ENCODE results near the gene CHKA.

The CHKA gene

DNA sequence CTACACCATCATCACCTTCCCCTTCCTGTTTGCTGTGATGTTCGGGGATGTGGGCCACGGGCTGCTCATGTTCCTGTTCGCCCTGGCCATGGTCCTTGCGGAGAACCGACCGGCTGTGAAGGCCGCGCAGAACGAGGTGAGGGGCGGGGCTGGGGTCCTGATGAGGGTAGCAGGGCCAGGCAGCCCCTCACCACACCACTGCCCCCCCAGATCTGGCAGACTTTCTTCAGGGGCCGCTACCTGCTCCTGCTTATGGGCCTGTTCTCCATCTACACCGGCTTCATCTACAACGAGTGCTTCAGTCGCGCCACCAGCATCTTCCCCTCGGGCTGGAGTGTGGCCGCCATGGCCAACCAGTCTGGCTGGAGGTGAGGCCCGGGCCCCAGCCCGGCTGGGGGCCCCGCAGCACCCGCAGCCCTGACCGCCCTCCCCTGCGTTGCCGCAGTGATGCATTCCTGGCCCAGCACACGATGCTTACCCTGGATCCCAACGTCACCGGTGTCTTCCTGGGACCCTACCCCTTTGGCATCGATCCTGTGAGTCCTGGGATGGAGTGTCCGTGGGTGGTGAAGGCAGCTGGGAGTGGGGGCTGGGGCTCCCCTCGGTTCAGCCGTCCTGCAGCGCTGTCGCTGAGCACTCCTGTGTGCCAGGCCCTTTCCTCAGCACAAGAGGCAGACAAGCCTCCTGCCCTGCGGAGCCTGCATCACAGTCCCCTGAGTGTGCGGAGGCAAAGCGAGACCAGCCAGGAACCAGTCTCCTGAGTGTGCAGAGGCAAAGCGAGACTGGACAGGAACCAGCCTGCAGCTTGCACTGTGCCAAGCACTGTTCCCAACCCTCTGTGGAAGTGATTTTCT is 73.5 kb downstream of the CHKA start:
- DNase-seq (ENCODE audit: low read depth in 1 of 2, low spot score in 1 of 2) = no peak

GRCh38 chr11:68044898-68045351 is 76.3 kb downstream of the CHKA start:
- DNase-seq (ENCODE audit: low read depth in 1 of 2, low spot score in 1 of 2) = no peak

GRCh38 chr11:68044145-68044813 is 76.9 kb downstream of the CHKA start:
- DNase-seq (ENCODE audit: low read depth in 1 of 2, low spot score in 1 of 2) = no peak

GRCh38 chr11:68043349-68044144 is 77.6 kb downstream of the CHKA start:
- DNase-seq (ENCODE audit: low read depth in 1 of 2, low spot score in 1 of 2) = no peak

GRCh38 chr11:68043029-68043348 is 78.2 kb downstream of the CHKA start:
- DNase-seq (ENCODE audit: low read depth in 1 of 2, low spot score in 1 of 2) = no peak

- no peak for DNase-seq (ENCODE audit: low read depth in 1 of 2, low spot score in 1 of 2)
These were observed 78.8 kb downstream of the CHKA start for GRCh38 chr11:68042219-68043028.

DNA sequence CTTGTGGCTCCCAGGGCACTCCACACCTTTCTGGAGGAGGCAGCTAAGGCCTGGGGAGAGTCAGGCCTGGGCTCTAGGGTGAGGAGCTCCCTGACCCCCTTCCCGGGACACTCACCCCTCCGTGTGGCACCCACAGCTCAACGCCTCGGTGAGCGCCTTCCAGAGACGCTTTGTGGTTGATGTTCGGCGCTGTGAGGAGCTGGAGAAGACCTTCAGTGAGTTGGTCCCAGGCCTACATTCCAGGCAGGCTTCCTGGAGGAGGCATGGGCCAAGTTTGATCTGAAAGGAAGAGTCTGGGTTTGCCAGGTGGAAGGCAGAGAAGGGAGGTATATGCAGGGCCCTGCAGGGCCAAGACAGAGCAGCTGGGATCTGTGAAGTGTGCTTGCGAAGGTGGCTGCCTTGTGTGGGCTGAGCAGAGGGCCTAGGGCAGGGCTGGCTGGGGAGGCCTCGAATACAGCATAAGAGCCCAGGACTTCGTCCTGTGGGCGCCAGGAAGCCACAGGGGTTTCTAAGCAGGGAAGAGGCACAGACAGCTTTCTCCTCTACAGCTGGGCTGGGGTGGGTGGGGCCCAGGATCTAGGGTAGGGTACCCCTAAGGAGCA is 79.5 kb downstream of the CHKA start:
- no peak for DNase-seq (ENCODE audit: low read depth in 1 of 2, low spot score in 1 of 2)

DNA sequence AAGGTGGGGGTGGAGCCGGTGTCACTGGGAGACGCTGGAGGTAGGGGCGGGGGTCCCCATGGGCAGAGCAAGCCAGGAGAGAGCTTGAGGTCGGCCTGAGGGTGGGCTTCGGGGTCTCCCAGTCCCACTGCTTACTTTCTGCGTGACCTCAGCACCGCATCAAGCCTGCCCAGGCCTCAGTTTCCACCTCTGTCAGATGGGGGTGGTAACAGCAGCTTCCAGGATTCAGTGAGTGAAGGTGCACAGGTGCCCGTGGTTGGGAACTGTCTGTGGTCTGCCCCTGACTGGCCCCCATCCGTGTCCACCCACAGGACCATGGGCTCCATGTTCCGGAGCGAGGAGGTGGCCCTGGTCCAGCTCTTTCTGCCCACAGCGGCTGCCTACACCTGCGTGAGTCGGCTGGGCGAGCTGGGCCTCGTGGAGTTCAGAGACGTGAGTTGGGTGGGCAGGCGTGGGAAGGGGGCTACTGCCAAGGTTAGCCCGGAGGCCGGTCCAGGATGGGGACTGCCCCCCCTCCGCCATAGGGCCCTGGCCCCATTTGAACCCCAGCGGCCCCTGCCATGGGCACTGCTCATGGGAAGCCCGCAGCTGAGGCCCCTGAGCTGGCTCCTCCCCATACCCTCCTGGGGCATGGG is 80.1 kb downstream of the CHKA start:
- DNase-seq (ENCODE audit: low read depth in 1 of 2, low spot score in 1 of 2) = no peak

DNA sequence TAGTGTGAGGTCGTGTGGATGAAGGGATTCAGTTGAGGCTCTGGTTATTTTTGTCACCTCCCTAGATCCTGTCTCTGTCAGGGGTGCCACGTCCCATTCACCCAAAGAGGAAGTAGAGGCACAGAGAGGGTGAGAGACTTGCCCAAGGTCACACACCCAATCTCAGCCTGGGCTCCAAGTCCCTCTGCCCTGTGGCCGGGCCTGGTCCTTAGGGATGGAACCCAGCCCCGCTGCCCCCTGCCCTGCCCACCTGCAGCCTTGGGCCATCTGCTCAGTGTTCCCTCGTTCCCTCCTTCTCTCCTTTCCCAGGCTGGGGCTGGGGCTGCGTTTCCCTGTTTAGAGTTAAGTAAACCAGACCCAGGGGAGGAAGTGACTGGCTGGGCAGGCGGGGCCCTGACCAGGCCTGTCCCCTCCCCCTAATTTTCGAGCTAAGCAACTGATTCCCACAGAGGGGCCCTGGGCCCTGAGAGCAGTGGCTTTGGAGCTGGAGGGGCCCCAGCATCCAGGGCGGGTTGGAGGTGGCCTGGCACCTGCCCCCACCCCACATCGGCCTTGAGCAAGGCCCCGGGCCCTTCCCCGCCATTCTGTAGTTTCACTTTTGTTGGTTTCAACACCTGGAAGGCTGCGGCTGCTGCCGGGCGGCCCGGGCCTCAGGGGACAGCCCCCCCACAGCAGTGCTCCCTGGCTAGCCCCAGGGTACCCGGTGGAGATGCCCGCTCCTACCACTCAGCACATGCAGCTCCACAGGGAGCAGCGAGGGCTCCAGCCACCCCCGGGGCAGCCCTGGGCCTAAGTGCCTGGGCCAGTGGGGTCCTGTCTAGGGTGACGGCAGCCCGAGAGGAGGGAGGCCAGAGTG is 80.9 kb downstream of the CHKA start:
- DNase-seq (ENCODE audit: low read depth in 1 of 2, low spot score in 1 of 2) = no peak

DNA sequence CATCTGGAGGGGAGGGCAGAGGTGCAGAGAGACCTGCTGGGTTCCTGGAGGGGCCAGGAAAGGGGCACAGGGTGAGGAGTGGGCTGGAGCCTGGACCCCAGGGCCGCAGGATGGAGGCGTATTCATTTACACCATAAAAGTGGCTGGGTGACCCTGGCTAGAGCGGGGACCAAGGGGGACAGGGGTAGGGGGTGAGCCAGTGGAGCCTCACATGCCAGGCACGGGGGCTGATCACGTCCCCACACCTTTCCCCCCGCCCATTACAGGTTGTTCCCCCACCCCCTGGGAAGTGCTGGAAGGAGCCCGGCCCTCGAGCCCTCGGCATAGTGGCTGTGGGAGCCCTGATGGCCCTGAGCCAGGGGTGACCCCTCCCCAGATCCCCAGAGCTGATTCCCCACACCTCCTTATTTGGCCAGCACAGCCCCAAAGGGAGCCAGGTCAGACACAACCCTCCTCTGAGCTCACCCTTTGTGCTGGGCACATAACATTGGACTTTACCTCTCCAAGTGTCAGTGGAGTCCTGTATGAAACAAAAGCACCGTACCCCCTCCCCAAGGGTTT is 81.6 kb downstream of the CHKA start:
- no peak for DNase-seq (ENCODE audit: low read depth in 1 of 2, low spot score in 1 of 2)

GRCh38 chr11:68038718-68039525 is 82.3 kb downstream of the CHKA start, which contains the start of gene TCIRG1:
TSS of gene TCIRG1 (plus strand) at chr11:68039025. CDS start at chr11:68041272, 2,247 bp downstream.
- peak; percentile 28 to 47 for DNase-seq (ENCODE audit: low read depth in 1 of 2, low spot score in 1 of 2)

GRCh38 chr11:68038226-68038717 is 82.9 kb downstream of the CHKA start:
- no peak for DNase-seq (ENCODE audit: low read depth in 1 of 2, low spot score in 1 of 2)

GRCh38 chr11:68037411-68038225 is 83.6 kb downstream of the CHKA start:
- DNase-seq (ENCODE audit: low read depth in 1 of 2, low spot score in 1 of 2) = no peak

DNA sequence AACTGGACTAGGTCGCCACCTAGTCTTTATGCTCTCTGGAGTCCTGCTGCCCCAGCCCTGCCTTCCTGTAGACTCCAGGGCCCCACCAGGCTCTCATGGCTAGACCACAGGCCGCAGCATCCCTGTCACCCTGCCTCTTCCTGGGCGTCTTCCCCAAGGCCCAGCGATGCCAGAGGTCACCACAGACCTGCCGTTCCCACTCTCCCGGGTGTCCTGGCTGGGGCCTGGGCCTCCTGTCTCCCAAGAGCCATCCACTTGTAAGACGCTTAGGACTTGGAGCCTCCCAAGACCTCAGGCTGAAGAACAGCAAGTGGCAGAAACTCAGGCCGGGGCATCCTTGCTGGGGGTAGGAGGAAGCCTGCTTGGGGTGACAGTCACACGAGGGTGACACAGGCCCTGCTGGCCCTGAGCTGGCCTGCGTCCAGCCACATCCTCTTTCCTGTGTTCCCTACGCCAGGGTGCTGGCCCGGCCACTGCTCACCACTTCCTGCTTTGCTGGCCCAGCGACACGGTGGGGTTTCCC is 84.4 kb downstream of the CHKA start:
- DNase-seq (ENCODE audit: low read depth in 1 of 2, low spot score in 1 of 2) = no peak

DNA sequence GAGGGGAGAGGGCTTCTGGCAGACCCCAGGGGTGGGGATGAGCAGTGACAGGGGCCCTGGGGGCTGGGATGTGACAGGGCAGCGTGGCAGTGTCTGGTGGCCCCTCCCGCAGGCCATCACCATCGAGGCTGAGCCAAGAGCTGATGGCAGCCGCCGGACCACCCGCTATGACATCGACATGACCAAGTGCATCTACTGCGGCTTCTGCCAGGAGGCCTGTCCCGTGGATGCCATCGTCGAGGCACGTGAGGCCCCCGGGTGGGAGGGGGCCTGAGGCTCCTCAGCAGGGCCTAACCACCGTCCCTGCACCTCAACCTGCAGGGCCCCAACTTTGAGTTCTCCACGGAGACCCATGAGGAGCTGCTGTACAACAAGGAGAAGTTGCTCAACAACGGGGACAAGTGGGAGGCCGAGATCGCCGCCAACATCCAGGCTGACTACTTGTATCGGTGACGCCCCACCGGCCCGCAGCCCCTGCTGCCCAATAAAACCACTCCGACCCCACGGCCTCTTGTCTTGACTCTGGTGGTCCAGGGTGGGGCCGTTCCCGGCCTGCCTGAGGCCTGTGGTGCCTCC is 85.0 kb downstream of the CHKA start:
- DNase-seq (ENCODE audit: low read depth in 1 of 2, low spot score in 1 of 2) = no peak

DNA sequence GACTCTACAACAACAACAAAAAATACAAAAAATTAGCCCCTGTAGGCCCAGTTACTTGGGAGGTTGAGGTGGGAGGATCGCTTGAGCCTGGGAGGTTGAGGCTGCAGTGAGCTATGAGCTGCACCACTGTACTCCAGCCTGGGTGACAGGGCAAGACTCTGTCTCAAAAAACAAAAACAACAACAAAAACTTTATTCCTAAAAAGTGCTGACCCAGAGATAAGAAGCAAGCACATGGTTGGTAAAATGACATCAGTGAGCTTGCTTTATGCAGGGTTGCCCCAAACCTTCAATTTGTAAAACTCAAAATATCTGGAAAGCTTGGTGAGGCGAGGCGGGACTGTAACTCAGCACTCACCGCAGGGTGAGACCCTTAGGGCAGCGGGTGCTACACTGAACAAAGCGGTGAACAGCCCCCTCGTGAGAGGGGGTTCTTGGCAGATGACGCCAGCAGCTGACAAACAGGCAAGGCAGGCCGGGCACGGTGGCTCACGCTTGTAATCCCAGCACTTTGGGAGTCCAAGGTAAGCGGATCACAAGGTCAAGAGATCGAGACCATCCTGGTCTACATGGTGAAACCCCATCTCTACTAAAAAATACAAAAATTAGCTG is 85.8 kb downstream of the CHKA start:
- no peak for DNase-seq (ENCODE audit: low read depth in 1 of 2, low spot score in 1 of 2)

Data from activated CD4-positive, alpha-beta T cell treated with anti-CD3 and anti-CD28 coated beads, Interleukin-2, amount 50 U/mL, for 24 hours (primary cell).